IPS DF 6.9 (cell line): ENCODE measurements around the gene PKIB.

Experiments used
- DNase-seq: peaks from one replicate; pipeline ENCODE4 v3.0.0-alpha.2; 2013; ENCODE audit warnings: low read depth, low spot score
- H3K27ac ChIP-seq: one replicate; pipeline ENCODE4 v1.5.1; 2013; ENCODE audit warnings: low read length, control low read depth
- H3K27me3 ChIP-seq: 2 replicates; pipeline ENCODE4 v1.6.1; 2013; ENCODE audit warnings: mild to moderate bottlenecking, low read length; ENCODE audit not compliant: control insufficient read depth, insufficient read depth
- H3K36me3 ChIP-seq: 2 replicates; pipeline ENCODE4 v1.6.1; 2013; ENCODE audit warnings: low read length; ENCODE audit not compliant: control insufficient read depth, insufficient read depth
- H3K4me1 ChIP-seq: 2 replicates; pipeline ENCODE4 v1.6.1; 2013; ENCODE audit warnings: low read length; ENCODE audit not compliant: control insufficient read depth, insufficient read depth
- H3K4me3 ChIP-seq: 2 replicates; pipeline ENCODE4 v1.5.1; 2013; ENCODE audit warnings: mild to moderate bottlenecking, low read length
- H3K9me3 ChIP-seq: 2 replicates; pipeline ENCODE4 v1.6.1; 2013; ENCODE audit warnings: low read length, inconsistent platforms; ENCODE audit not compliant: control insufficient read depth, insufficient read depth
- WGBS: extraction: QIAGEN DNeasy Blood & Tissue Kit; methylation state at CpG from one replicate; pipeline ENCODE4 v1.1.7; 2013; ENCODE audit warnings: mixed read lengths, missing lambda C conversion rate; ENCODE audit not compliant: insufficient read length, insufficient coverage; 5-methylcytosine and 5-hydroxymethylcytosine counted together

The PKIB gene

GRCh38 chr6:122678841-122679240 lies 68.6 kb downstream of the PKIB start:
- Histone ChIP-seq H3K9me3 (no peaks in the 10 kb centered on the region), H3K27ac (no peak overlapping the region), H3K4me1 (no peaks in the 10 kb centered on the region), H3K4me3 (no peak overlapping the region), H3K27me3 (no peaks in the 10 kb centered on the region), H3K36me3 (no peaks in the 10 kb centered on the region)
- no CpG with 5 or more reads among the region's 3 CpGs for WGBS
- DNase-seq = no peak

- no peaks in the 10 kb centered on the region for H3K4me1 ChIP-seq
- H3K27me3 ChIP-seq = no peaks in the 10 kb centered on the region
- no peak for DNase-seq
- no peaks in the 10 kb centered on the region for H3K9me3 ChIP-seq
- no CpG with 5 or more reads among the region's 3 CpGs for WGBS
- H3K27ac ChIP-seq = no peak overlapping the region
- no peak overlapping the region for H3K4me3 ChIP-seq
- H3K36me3 ChIP-seq = no peaks in the 10 kb centered on the region
These were observed 71.5 kb downstream of the PKIB start for GRCh38 chr6:122681705-122682104.

- no peaks in the 10 kb centered on the region for H3K36me3 ChIP-seq
- no peak for DNase-seq
- H3K27ac ChIP-seq = no peak overlapping the region
- no peaks in the 10 kb centered on the region for H3K4me1 ChIP-seq
- no CpG with 5 or more reads among the region's 1 CpG for WGBS
- H3K9me3 ChIP-seq = no peaks in the 10 kb centered on the region
- H3K27me3 ChIP-seq = no peaks in the 10 kb centered on the region
- no peak overlapping the region for H3K4me3 ChIP-seq
These were observed 73.9 kb downstream of the PKIB start for GRCh38 chr6:122683989-122684651.

- H3K4me3 ChIP-seq = no peak overlapping the region
- no peak overlapping the region for H3K27ac ChIP-seq
- no peaks in the 10 kb centered on the region for H3K9me3 ChIP-seq
- no CpG with 5 or more reads among the region's 3 CpGs for WGBS
- H3K36me3 ChIP-seq = no peaks in the 10 kb centered on the region
- no peaks in the 10 kb centered on the region; the same call in 1 of the 2 replicates for H3K4me1 ChIP-seq
- no peaks in the 10 kb centered on the region for H3K27me3 ChIP-seq
- no peak for DNase-seq
These were observed 82.0 kb downstream of the PKIB start for GRCh38 chr6:122692175-122692598.

- no peak for DNase-seq
- Histone ChIP-seq H3K36me3 (no peaks in the 10 kb centered on the region), H3K4me3 (no peak overlapping the region), H3K27ac (no peak overlapping the region), H3K4me1 (no peaks in the 10 kb centered on the region; the same call in 1 of the 2 replicates), H3K27me3 (no peaks in the 10 kb centered on the region), H3K9me3 (no peaks in the 10 kb centered on the region)
- WGBS = no CpG with 5 or more reads among the region's 4 CpGs
These were observed 82.8 kb downstream of the PKIB start for GRCh38 chr6:122692807-122693580.

- no CpG with 5 or more reads among the region's 1 CpG for WGBS
- Histone ChIP-seq H3K27me3 (no peaks in the 10 kb centered on the region), H3K4me1 (no peaks in the 10 kb centered on the region; the same call in 1 of the 2 replicates), H3K9me3 (no peaks in the 10 kb centered on the region), H3K36me3 (no peaks in the 10 kb centered on the region), H3K27ac (no peak overlapping the region), H3K4me3 (no peak overlapping the region)
- no peak for DNase-seq
These were observed 83.9 kb downstream of the PKIB start for GRCh38 chr6:122694075-122694474.

- no peak overlapping the region for H3K4me3 ChIP-seq
- no peaks in the 10 kb centered on the region for H3K27me3 ChIP-seq
- H3K27ac ChIP-seq = no peak overlapping the region
- DNase-seq = no peak
- no CpG with 5 or more reads among the region's 3 CpGs for WGBS
- no peaks in the 10 kb centered on the region for H3K36me3 ChIP-seq
- no peaks in the 10 kb centered on the region for H3K9me3 ChIP-seq
- H3K4me1 ChIP-seq = no peaks in the 10 kb centered on the region; the same call in 1 of the 2 replicates
These were observed 84.4 kb downstream of the PKIB start for GRCh38 chr6:122694602-122695001.

- no peaks in the 10 kb centered on the region for H3K9me3 ChIP-seq
- H3K4me1 ChIP-seq = no peaks in the 10 kb centered on the region; the same call in 1 of the 2 replicates
- DNase-seq = no peak
- H3K27ac ChIP-seq = no peak overlapping the region
- H3K36me3 ChIP-seq = no peaks in the 10 kb centered on the region
- H3K27me3 ChIP-seq = no peaks in the 10 kb centered on the region
- no CpG with 5 or more reads among the region's 3 CpGs for WGBS
- no peak overlapping the region for H3K4me3 ChIP-seq
These were observed 85.0 kb downstream of the PKIB start for GRCh38 chr6:122695188-122695587.

- Histone ChIP-seq H3K36me3 (no peaks in the 10 kb centered on the region), H3K27ac (no peak overlapping the region), H3K4me1 (no peaks in the 10 kb centered on the region; the same call in 1 of the 2 replicates), H3K27me3 (no peaks in the 10 kb centered on the region), H3K9me3 (no peaks in the 10 kb centered on the region), H3K4me3 (no peak overlapping the region)
- WGBS = no CpG with 5 or more reads among the region's 2 CpGs
- DNase-seq = no peak
These were observed 85.9 kb downstream of the PKIB start for GRCh38 chr6:122696079-122696478.

- no peaks in the 10 kb centered on the region; the same call in 1 of the 2 replicates for H3K4me1 ChIP-seq
These were observed 86.6 kb downstream of the PKIB start for GRCh38 chr6:122696853-122697252.

More at GRCh38 chr6:122696853-122697252, 86.6 kb downstream of the PKIB start:
- DNase-seq = no peak
- H3K27me3 ChIP-seq = no peaks in the 10 kb centered on the region
- H3K9me3 ChIP-seq = no peaks in the 10 kb centered on the region
- H3K36me3 ChIP-seq = no peaks in the 10 kb centered on the region
- no peak overlapping the region for H3K27ac ChIP-seq
- H3K4me3 ChIP-seq = no peak overlapping the region
